HEK293T (cell line): ENCODE measurements around the gene CMTM4.

Experiments used
- L3MBTL2 ChIP-seq: fragments of 450-650 bp; conservative IDR thresholded peaks from 2 replicates; pipeline ENCODE4 v1.6.1; 2016; ENCODE audit warnings: mild to moderate bottlenecking
- LEF1 ChIP-seq: fragments of 450-650 bp; IDR thresholded peaks from 2 replicates; pipeline ENCODE4 v1.6.1; 2017; ENCODE audit warnings: mild to moderate bottlenecking, borderline replicate concordance

DNA sequence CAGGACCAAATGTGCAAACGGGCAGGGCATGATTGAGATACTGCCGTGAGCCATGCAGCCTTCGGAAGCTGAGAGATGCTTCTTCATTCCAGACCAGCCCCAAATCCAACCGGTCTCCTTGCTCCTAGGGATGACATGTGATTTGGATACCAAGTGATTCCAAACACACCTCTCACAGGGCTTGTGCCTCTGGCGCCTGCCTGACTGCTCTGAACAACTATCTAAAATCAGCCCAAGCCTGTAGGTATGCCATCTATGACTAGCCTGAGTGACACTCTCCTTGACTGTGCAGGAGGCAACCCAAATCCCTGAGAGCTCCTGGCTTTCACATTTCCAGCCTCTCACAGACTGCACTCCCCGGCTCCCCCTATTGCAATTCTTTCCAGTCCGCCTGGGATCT lies 34.6 kb upstream of the CMTM4 start:
- TF ChIP-seq L3MBTL2 (no peak), LEF1 (no peak)
